A673 (cell line): ENCODE data around the gene UQCRC1. TPM values are rescaled to one million over a fixed set of nuclear protein-coding genes. Genes with fewer than 3 reads are reported as not detected.

Source experiments
- BruUV-seq: library from RNA; stranded (reverse); fragments of 400-500 nt; replicated peaks from 2 replicates; lab custom pipeline; 2021; lab: Mats Ljungman, UMichigan
- CTCF ChIA-PET: fragments of 300-600 bp; sonication (Branson Sonifier 250); formaldehyde crosslinking; loops from one replicate; lab custom pipeline; 2022; ENCODE audit warnings: antibody characterized with exemption; lab: Charles Lee
- POLR2A ChIA-PET: fragments of 300-600 bp; sonication (Branson Sonifier 250); formaldehyde crosslinking; loops from one replicate; lab custom pipeline; 2022; ENCODE audit warnings: antibody characterized with exemption; ENCODE audit not compliant: low non-redundant PET; lab: Charles Lee
- DNase-seq: peaks from one replicate; pipeline ENCODE4 v3.0.0-alpha.2; 2015; ENCODE audit warnings: low spot score
- H3K27ac ChIP-seq: fragments of 200-600 bp; sonication (generic); 2 replicates; pipeline ENCODE4 v1.5.1; 2016; ENCODE audit warnings: mixed run types, low read depth, mild to moderate bottlenecking, mixed read lengths, antibody characterized with exemption, low read length; ENCODE audit not compliant: poor library complexity, severe bottlenecking
- H3K27me3 ChIP-seq: fragments of 200-600 bp; sonication (generic); replicated peaks from 2 replicates; pipeline ENCODE4 v1.6.1; 2017; ENCODE audit warnings: mixed run types, low read depth, mild to moderate bottlenecking, mixed read lengths, antibody characterized with exemption, low read length; ENCODE audit not compliant: insufficient read depth, poor library complexity
- H3K36me3 ChIP-seq: fragments of 200-600 bp; sonication (generic); 2 replicates; pipeline ENCODE4 v1.6.1; 2016; ENCODE audit warnings: mixed run types, mild to moderate bottlenecking, mixed read lengths, antibody characterized with exemption, low read length; ENCODE audit not compliant: insufficient read depth, poor library complexity, severe bottlenecking
- H3K4me1 ChIP-seq: fragments of 200-600 bp; sonication (generic); 2 replicates; pipeline ENCODE4 v1.6.1; 2017; ENCODE audit warnings: mixed run types, mild to moderate bottlenecking, mixed read lengths, antibody characterized with exemption, low read length; ENCODE audit not compliant: insufficient read depth, poor library complexity, severe bottlenecking
- H3K4me3 ChIP-seq: fragments of 200-600 bp; sonication (generic); 2 replicates; pipeline ENCODE4 v1.5.1; 2016; ENCODE audit warnings: low read depth, mixed run types, mild to moderate bottlenecking, mixed read lengths, low read length; ENCODE audit not compliant: poor library complexity, severe bottlenecking
- H3K9me3 ChIP-seq: fragments of 200-600 bp; sonication (generic); 2 replicates; pipeline ENCODE4 v1.6.1; 2016; ENCODE audit warnings: mixed run types, low read depth, mild to moderate bottlenecking, mixed read lengths, antibody characterized with exemption, low read length; ENCODE audit not compliant: poor library complexity, severe bottlenecking
- EZH2 ChIP-seq: fragments of 200-600 bp; sonication (generic); IDR thresholded peaks from 2 replicates; pipeline ENCODE4 v1.6.1; 2017; ENCODE audit warnings: borderline replicate concordance, low read depth, mild to moderate bottlenecking, mixed read lengths, antibody characterized with exemption, low read length; ENCODE audit not compliant: poor library complexity, severe bottlenecking
- intact Hi-C: fragments of 100-400 bp; cut with micrococcal nuclease; formaldehyde crosslinking; loops from one replicate; pipeline ENCODE4 v1.10.0; 2022; ENCODE audit not compliant: unreplicated experiment
- total RNA-seq: library from RNA; stranded (reverse); gene quantifications from 2 replicates; pipeline ENCODE4 v1.2.3, GENCODE V29; 2021
- TF ChIP-seq, protein P1 (sequence below): fragments of 300-800, 200-600 bp; sonication (generic); conservative IDR thresholded peaks from 2 replicates; pipeline ENCODE4 v1.5.1; 2017; ENCODE audit warnings: low read depth, mild to moderate bottlenecking, antibody characterized with exemption, low read length, moderate library complexity, mixed read lengths

The UQCRC1 gene
- total RNA-seq, 1 experiment from 2014 or later = 189 TPM

DNA sequence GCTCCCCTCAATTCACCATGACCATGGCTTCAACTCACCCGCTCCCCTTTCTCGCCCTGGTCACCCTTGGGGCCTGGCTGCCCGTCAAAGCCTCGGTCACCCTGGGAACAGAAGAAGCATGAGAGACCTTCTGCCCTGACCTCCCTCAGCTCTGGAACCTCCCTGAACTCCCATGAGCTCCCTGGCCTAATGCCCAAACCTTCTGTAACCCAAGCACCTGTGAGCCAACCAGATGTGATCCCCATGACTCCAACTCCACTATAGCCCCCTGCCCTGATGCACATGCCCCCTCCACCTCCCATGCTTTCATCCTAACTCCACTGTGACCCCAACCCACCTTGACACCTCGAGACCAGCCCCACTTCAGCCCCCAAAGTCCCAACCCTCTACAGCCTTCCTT is 42.4 kb downstream of the UQCRC1 start:
- intact Hi-C loops = no loop called here
- no peaks in the 10 kb centered on the region for H3K27me3 ChIP-seq
- ChIA-PET CTCF (no interaction called here), POLR2A (no interaction called here)
- no TSS peak for BruUV-seq
- H3K4me3 ChIP-seq = no peak overlapping the region
- DNase-seq = no peak
- no peaks in the 10 kb centered on the region for H3K9me3 ChIP-seq
- no peaks in the 10 kb centered on the region for H3K36me3 ChIP-seq
- peaks cover 9% of the 10 kb centered on the region for H3K4me1 ChIP-seq
- no peak overlapping the region for H3K27ac ChIP-seq
- no peak for TF ChIP-seq EZH2
- TF ChIP-seq, protein P1, sequence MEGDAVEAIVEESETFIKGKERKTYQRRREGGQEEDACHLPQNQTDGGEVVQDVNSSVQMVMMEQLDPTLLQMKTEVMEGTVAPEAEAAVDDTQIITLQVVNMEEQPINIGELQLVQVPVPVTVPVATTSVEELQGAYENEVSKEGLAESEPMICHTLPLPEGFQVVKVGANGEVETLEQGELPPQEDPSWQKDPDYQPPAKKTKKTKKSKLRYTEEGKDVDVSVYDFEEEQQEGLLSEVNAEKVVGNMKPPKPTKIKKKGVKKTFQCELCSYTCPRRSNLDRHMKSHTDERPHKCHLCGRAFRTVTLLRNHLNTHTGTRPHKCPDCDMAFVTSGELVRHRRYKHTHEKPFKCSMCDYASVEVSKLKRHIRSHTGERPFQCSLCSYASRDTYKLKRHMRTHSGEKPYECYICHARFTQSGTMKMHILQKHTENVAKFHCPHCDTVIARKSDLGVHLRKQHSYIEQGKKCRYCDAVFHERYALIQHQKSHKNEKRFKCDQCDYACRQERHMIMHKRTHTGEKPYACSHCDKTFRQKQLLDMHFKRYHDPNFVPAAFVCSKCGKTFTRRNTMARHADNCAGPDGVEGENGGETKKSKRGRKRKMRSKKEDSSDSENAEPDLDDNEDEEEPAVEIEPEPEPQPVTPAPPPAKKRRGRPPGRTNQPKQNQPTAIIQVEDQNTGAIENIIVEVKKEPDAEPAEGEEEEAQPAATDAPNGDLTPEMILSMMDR = no peak

DNA sequence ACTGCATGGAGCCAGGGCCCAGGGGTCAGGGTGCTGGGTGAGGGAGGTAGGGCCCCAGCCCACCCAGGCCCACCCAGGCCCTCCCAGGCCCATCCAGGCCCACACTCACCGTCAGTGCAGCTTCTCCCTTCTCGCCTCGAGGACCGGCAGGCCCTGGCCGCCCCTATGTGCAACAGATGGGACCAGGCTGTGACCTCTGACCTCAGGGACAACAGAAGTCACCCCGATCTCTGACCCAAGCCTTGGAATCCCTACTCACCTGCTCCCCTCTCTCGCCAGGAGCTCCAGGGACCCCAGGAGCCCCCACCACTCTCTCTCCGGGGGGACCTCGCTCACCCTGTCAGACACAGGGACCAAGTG is 43.1 kb downstream of the UQCRC1 start:
- H3K27me3 ChIP-seq = no peaks in the 10 kb centered on the region
- no peak overlapping the region for H3K4me3 ChIP-seq
- no peak for TF ChIP-seq EZH2
- TF ChIP-seq, protein P1 = no peak
- no peaks in the 10 kb centered on the region for H3K9me3 ChIP-seq
- no peaks in the 10 kb centered on the region for H3K36me3 ChIP-seq
- no peak overlapping the region for H3K27ac ChIP-seq
- intact Hi-C loops = no loop called here
- H3K4me1 ChIP-seq = peaks cover 9% of the 10 kb centered on the region
- no peak for DNase-seq
- no TSS peak for BruUV-seq
- POLR2A ChIA-PET = no interaction called here
- CTCF ChIA-PET = no interaction called here

DNA sequence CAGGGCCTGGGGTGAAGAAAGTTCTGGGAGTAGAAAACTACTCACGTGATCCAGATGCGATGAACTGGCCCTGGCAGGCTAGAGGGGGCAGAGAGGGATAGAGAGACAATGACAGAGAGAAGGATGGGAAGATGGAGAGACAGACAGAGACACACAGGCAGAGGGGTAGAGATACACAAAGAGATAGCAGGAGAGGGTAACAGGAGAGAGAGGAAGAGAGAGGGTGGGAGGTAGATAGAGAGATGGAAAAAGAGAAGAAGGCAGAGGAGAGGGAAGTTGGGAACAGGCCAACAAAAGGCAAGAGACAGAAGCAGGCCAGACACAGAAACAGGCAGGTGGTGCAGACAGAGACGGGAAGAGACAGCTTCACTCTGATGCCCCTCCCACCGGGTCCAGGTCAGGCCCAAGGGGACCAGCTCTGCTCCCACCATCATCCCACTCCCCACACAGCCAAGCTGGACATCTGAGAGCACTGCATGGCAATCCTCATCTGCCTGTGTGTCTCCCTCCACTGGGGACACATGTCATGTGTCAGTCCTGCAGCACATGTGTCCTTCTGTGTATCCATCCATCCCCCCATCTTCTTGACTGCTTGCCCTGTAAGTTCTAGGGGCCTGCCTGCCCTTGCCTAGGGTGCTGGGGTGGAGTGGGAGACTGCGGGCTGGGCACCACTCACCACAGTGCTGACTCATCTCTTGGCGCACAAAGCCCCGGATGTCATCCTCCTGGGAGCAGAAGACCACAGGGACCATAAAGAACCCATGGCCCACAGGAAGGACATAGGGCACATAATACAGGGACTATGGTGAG is 43.6 kb downstream of the UQCRC1 start:
- intact Hi-C loops = no loop called here
- CTCF ChIA-PET = no interaction called here
- Histone ChIP-seq H3K36me3 (no peaks in the 10 kb centered on the region), H3K27me3 (no peaks in the 10 kb centered on the region), H3K4me3 (no peak overlapping the region), H3K27ac (no peak overlapping the region), H3K4me1 (peaks cover 9% of the 10 kb centered on the region), H3K9me3 (no peaks in the 10 kb centered on the region)
- TF ChIP-seq, protein P1 = no peak
- TF ChIP-seq EZH2 = no peak
- no TSS peak for BruUV-seq
- POLR2A ChIA-PET = no interaction called here
- DNase-seq = peak; percentile 12
